HCT116 (cell line): ENCODE measurements around the gene EEIG1. TPM values are rescaled to one million over a fixed set of nuclear protein-coding genes. Genes with fewer than 3 reads are reported as not detected.

Experiments used
- ATAC-seq: fragments of 200-7000 bp; cut with Tn5 transposase; 2 replicates; pipeline ENCODE4 v1.9.1; 2020; ENCODE audit warnings: mild to moderate bottlenecking, moderate library complexity
- BruUV-seq: library from RNA; stranded (reverse); fragments of 400-500 nt; replicated peaks from 2 replicates; lab custom pipeline; 2021; lab: Mats Ljungman, UMichigan
- CTCF ChIA-PET: fragments of 300-600 bp; sonication (Branson Sonifier 250); formaldehyde crosslinking; loops from one replicate; lab custom pipeline; 2021; ENCODE audit warnings: antibody characterized with exemption; lab: Charles Lee
- POLR2A ChIA-PET: fragments of 300-600, 350-600 bp; sonication (Branson Sonifier 250); formaldehyde crosslinking; loops from one replicate; lab custom pipeline; 2021; ENCODE audit warnings: antibody characterized with exemption; lab: Charles Lee
- RAD21 ChIA-PET, 2 experiments: fragments of 300-600 bp; sonication (Branson Sonifier 250); formaldehyde crosslinking; loops; one replicate each; lab custom pipeline; 2023; ENCODE audit warnings: low total read pairs in 2 of 2; ENCODE audit not compliant: uncharacterized antibody in 2 of 2, unreplicated experiment in 2 of 2, low non-redundant PET in 1 of 2; lab: Charles Lee
- DNase-seq: peaks from one replicate; pipeline ENCODE4 v3.0.0-alpha.2; 2010; ENCODE audit warnings: low read depth, low spot score
- H2AFZ ChIP-seq: fragments of 200-600 bp; shearing (Covaris generic), sonication (generic); 2 replicates; pipeline ENCODE4 v1.6.1; 2017; ENCODE audit warnings: low read depth, mixed run types, mixed read lengths, antibody characterized with exemption, low read length; ENCODE audit not compliant: poor library complexity, severe bottlenecking
- H3K27ac ChIP-seq: 2 replicates; pipeline ENCODE4 v1.5.1; 2012; ENCODE audit warnings: low read depth, low read length
- H3K27me3 ChIP-seq: fragments of 200-600 bp; sonication (generic); 2 replicates; pipeline ENCODE4 v1.6.1; 2016; ENCODE audit warnings: mixed run types, low read length, mixed read lengths; ENCODE audit not compliant: insufficient read depth
- H3K36me3 ChIP-seq, 2 experiments: fragments of 200-500 bp in 1 of 2; fragments of 200-600 bp in 1 of 2; sonication (Bioruptor generic) in 1 of 2; sonication (generic) in 1 of 2; 2 replicates each; pipeline versions ENCODE4 v1.5.1 to v1.6.1; 2014 to 2016; ENCODE audit warnings: low read length in 2 of 2, inconsistent platforms in 1 of 2, mixed read lengths in 1 of 2, mixed run types in 1 of 2; ENCODE audit not compliant: insufficient read depth in 2 of 2, control insufficient read depth in 1 of 2
- H3K4me1 ChIP-seq, 2 experiments: fragments of 200-600 bp in 1 of 2; sonication (generic) in 1 of 2; 2 replicates each; pipeline versions ENCODE4 v1.5.1 to v1.6.1; 2012 to 2017; ENCODE audit warnings: low read length in 2 of 2, inconsistent platforms in 1 of 2, mild to moderate bottlenecking in 1 of 2, mixed read lengths in 1 of 2, mixed run types in 1 of 2, moderate library complexity in 1 of 2; ENCODE audit not compliant: insufficient read depth in 2 of 2, control insufficient read depth in 1 of 2
- H3K4me2 ChIP-seq: fragments of 200-600 bp; sonication (generic); 2 replicates; pipeline ENCODE4 v1.6.1; 2017; ENCODE audit warnings: mixed run types, low read length, mixed read lengths
- H3K4me3 ChIP-seq, 2 experiments: fragments of 200-600 bp in 1 of 2; sonication (generic) in 1 of 2; replicated peaks in 1 of 2; 2 replicates each; pipeline ENCODE4 v1.5.1; 2011 to 2016; ENCODE audit warnings: low read length in 2 of 2, control low read depth in 1 of 2, low read depth in 1 of 2, mild to moderate bottlenecking in 1 of 2, mixed read lengths in 1 of 2, mixed run types in 1 of 2
- H3K79me2 ChIP-seq: fragments of 200-600 bp; sonication (generic); 2 replicates; pipeline ENCODE4 v1.6.1; 2017; ENCODE audit warnings: mild to moderate bottlenecking, mixed run types, low read length, moderate library complexity, mixed read lengths; ENCODE audit not compliant: insufficient read depth
- H3K9ac ChIP-seq: fragments of 200-600 bp; sonication (generic); 2 replicates; pipeline ENCODE4 v1.6.1; 2016; ENCODE audit warnings: low read length, mixed read lengths
- H3K9me2 ChIP-seq: fragments of 200-600 bp; sonication (generic), shearing (Covaris generic); 2 replicates; pipeline ENCODE4 v1.6.1; 2017; ENCODE audit warnings: mixed run types, mild to moderate bottlenecking, moderate library complexity; ENCODE audit not compliant: insufficient read depth
- H3K9me3 ChIP-seq, 2 experiments: fragments of 200-500 bp in 1 of 2; fragments of 200-600 bp in 1 of 2; sonication (Bioruptor generic) in 1 of 2; sonication (generic) in 1 of 2; 2 replicates each; pipeline ENCODE4 v1.6.1; 2014 to 2017; ENCODE audit warnings: low read length in 2 of 2, mixed read lengths in 2 of 2, inconsistent platforms in 1 of 2, low read depth in 1 of 2, mild to moderate bottlenecking in 1 of 2, mixed run types in 1 of 2, moderate library complexity in 1 of 2; ENCODE audit not compliant: control insufficient read depth in 1 of 2, insufficient read depth in 1 of 2
- H4K20me1 ChIP-seq: fragments of 200-600 bp; sonication (generic), shearing (Covaris generic); 2 replicates; pipeline ENCODE4 v1.6.1; 2017; ENCODE audit warnings: mixed run types, mild to moderate bottlenecking, moderate library complexity; ENCODE audit not compliant: insufficient read depth
- CTCF ChIP-seq, 3 experiments: fragments of 200-600 bp in 1 of 3; sonication (generic) in 1 of 3; IDR thresholded peaks in 2 of 3; conservative IDR thresholded peaks in 1 of 3; 2 replicates each; pipeline ENCODE4 v1.5.1; 2012 to 2017; ENCODE audit warnings: low read depth in 2 of 3, low read length in 2 of 3, antibody characterized with exemption in 1 of 3, borderline replicate concordance in 1 of 3, control low read depth in 1 of 3, mild to moderate bottlenecking in 1 of 3, mixed read lengths in 1 of 3, mixed run types in 1 of 3, moderate library complexity in 1 of 3; ENCODE audit not compliant: insufficient read depth in 1 of 3
- FOSL1 ChIP-seq: IDR thresholded peaks from 2 replicates; pipeline ENCODE4 v1.6.1; 2012; ENCODE audit warnings: low read depth
- intact Hi-C: fragments of 100-400 bp; cut with micrococcal nuclease; formaldehyde crosslinking; loops from 2 replicates; pipeline ENCODE4 v1.10.0; 2022
- total RNA-seq: library from RNA; stranded (reverse); gene quantifications from one replicate; pipeline ENCODE4 v1.2.1, GENCODE V29; 2021; ENCODE audit not compliant: unreplicated experiment

The EEIG1 gene
- total RNA-seq, 1 experiment from 2014 or later, result 44.2 TPM

GRCh38 chr9:127942216-127943010 lies 38.4 kb downstream of the EEIG1 start:
- ChIA-PET RAD21 (interaction anchor here (0.6 to 2.1 kb wide), 3 partner anchors 93 to 125 kb away, joined by 4 to 11 read pairs (median 4); partner anchors contain the start of gene NAIF1 (in 1 of the 2)), POLR2A (interaction anchor here (1.0 kb wide), 1 partner anchor 156 kb away, joined by 3 read pairs; no protein-coding TSS in a partner anchor)
- peak overlapping the region; percentile 16; the same call in 1 of the 2 replicates for H3K27ac ChIP-seq

More at GRCh38 chr9:127942216-127943010, 38.4 kb downstream of the EEIG1 start:
- CTCF ChIA-PET, result interaction anchor here (0.6 to 3.0 kb wide), 16 partner anchors 9 to 175 kb away, joined by 3 to 40 read pairs (median 6); partner anchors contain the start of genes NAIF1, PIP5KL1 and SLC25A25
- no peak overlapping the region for H3K9ac ChIP-seq
- no peaks in the 10 kb centered on the region for H3K27me3 ChIP-seq
- H3K4me1 ChIP-seq, result peaks cover 10 to 25% of the 10 kb centered on the region in 2 experiments
- DNase-seq (no peak), ATAC-seq (peak; percentile 73)
- H3K4me3 ChIP-seq, result no peak overlapping the region
- BruUV-seq, result no TSS peak
- no peaks in the 10 kb centered on the region for H4K20me1 ChIP-seq
- no peaks in the 10 kb centered on the region for H3K9me3 ChIP-seq
- peak in 2 of 3 experiments; percentile 84 to 94; a peak in 4 of 6 replicates for TF ChIP-seq CTCF (IDR thresholded peaks at IDR 0.05 in 2 of 3, conservative IDR thresholded peaks at IDR 0.05 in 1 of 3; ENCODE audit: borderline replicate concordance in 1 of 3, insufficient read depth in 1 of 3, low read depth in 2 of 3, low read length in 2 of 3)
- TF ChIP-seq FOSL1, result no peak
- no peak overlapping the region for H2AFZ ChIP-seq
- H3K79me2 ChIP-seq, result peaks cover 2% of the 10 kb centered on the region
- H3K4me2 ChIP-seq, result no peak overlapping the region
- H3K36me3 ChIP-seq, result peaks cover 0 to 9% of the 10 kb centered on the region in 2 experiments; a peak in 2 of 4 replicates
- intact Hi-C loops, result loop anchor here (1.0 to 2.0 kb wide), 3 partner anchors 93 to 175 kb away; no protein-coding TSS in a partner anchor
- H3K9me2 ChIP-seq, result no peaks in the 10 kb centered on the region
